ENCODE results near the gene GNA15. TPM values are rescaled to one million over a fixed set of nuclear protein-coding genes. Genes with fewer than 3 reads are reported as not detected.

GNA15 gene
- total RNA-seq, 1 donor from 2014 or later = 1.9 TPM

DNA sequence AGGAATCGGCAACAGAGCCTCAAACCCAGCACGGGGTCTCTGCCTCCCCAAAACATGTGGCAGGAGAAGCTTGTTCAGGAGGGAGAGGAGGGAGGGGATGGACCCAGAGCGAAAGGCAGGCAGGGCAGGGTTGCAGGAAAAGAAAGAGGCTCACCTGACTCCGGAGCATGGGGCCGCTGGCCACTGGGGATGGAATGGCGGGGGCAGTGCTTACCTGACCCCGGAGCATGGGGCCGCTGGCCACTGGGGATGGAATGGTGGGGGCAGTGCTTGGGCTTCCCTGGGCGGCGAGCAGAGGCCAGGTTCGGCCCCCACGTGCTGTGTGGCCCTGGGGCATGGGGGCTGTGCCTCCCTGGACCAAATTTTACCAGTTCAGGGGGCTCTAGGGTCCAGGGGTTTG is 75.4 kb downstream of the GNA15 start:
- no peak for DNase-seq

DNA sequence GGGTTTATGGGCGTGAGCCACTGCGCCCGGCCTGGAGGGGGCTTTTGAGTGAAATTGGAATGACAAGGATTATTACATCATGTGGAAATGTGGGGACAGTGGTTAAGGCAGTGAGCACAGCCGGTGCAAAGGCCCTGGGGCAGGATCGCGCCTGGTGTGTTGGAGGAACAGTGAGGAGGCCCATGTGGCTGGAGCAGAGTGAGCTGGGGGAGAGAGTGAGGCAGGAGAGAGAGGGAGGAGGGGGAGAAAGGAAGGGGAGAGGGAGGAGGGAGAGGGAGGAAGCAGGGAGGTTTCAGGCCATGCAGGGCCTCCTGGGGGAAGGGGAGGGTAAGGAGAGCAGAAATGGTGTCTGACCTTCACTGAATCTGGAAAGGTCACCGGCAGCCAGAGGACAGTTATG is 77.3 kb downstream of the GNA15 start:
- no peak for DNase-seq

Other genes starting within 250 kb of the GNA15 start
- 5.0 TPM for gene ZNF57, start 235.1 kb upstream of the GNA15 start, total RNA-seq
- 6.4 TPM for gene ZNF77, start 191.1 kb upstream of the GNA15 start, total RNA-seq
- 0.16 TPM for gene TLE6, start 158.5 kb upstream of the GNA15 start, total RNA-seq
- gene TLE2, start 106.8 kb upstream of the GNA15 start, total RNA-seq = 6.1 TPM
- 95.8 TPM for gene TLE5, start 73.5 kb upstream of the GNA15 start, total RNA-seq
- gene GNA11, start 41.7 kb upstream of the GNA15 start, total RNA-seq = 56.8 TPM
- gene S1PR4, start 42.7 kb downstream of the GNA15 start, total RNA-seq = 0.16 TPM
- gene NCLN, start 49.9 kb downstream of the GNA15 start, total RNA-seq = 11.9 TPM
- gene CELF5, start 88.6 kb downstream of the GNA15 start, total RNA-seq = 51.6 TPM
- gene NFIC, start 230.6 kb downstream of the GNA15 start, total RNA-seq = 6.6 TPM

Measured in occipital lobe (tissue), 2 donors.